Measurements from ENCODE around the gene MBNL2.

MBNL2 gene

DNA sequence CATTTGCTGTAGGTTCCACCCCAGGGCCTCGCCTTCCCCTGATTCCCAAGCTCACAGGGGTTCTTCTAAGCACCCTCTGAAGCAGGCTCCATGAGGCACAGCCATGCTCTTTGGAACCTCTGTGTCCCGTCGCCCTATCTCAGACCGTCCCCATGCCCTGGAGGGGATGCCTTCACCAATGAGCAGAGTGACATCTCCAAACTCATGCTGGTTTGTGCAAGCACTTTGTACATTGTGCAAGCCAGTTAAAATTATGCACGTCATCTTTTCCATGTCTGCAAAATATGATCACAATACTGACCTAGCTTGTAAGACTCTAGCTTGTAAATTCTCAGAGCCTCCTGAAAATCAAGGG, 165.3 kb downstream of the MBNL2 start:
- no peak for DNase-seq

GRCh38 chr13:97387890-97388289, 165.8 kb downstream of the MBNL2 start:
- no peak for DNase-seq

- no peak for DNase-seq
These were observed 166.2 kb downstream of the MBNL2 start for GRCh38 chr13:97388373-97388772.

GRCh38 chr13:97390941-97391600, 168.9 kb downstream of the MBNL2 start:
- DNase-seq: no peak

- DNase-seq: no peak
These were observed 169.9 kb downstream of the MBNL2 start for GRCh38 chr13:97392020-97392419.

DNA sequence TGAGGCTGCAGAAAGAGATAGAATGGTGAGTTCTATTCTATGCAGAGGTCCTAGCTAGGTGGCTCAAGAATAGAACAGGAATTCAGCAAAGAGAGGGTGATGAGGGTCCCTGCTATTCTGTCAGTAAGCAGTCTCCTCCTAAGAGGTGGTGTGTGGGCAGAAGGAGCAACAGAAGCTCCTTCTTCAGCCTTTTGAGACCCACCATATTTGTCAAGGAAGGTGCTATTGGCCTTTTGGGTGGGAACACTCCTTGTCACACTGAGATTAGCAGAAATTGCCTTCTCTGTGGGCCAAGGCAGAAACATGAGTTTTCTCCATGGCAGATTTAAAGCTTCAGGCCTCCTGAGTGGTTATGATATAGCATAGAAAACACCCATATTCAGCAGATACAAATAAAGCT, 172.4 kb downstream of the MBNL2 start:
- no peak for DNase-seq

GRCh38 chr13:97395447-97396136, 173.5 kb downstream of the MBNL2 start:
- DNase-seq: no peak

GRCh38 chr13:97397267-97397666, 175.1 kb downstream of the MBNL2 start:
- DNase-seq: no peak

DNA sequence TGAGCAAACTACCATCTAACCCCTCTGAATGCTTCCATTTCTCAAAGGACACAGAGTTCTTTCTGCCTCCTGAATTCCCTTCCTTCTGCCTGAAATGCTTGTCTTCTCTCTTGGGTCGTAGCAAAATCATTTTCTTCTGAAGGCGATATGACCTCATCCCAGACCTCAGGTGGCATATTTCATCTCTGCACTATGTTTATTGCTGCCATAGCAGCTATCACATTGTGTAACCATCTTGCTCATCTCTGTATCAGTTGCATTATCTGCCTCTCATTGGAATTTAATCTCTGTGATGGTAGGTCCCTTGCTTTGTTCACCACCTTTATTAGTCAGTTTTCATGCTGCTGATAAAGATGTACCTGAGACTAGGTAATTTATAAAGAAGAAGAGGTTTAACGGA, 179.3 kb downstream of the MBNL2 start:
- DNase-seq: no peak

- DNase-seq: no peak
These were observed 182.0 kb downstream of the MBNL2 start for GRCh38 chr13:97403893-97404750.

DNA sequence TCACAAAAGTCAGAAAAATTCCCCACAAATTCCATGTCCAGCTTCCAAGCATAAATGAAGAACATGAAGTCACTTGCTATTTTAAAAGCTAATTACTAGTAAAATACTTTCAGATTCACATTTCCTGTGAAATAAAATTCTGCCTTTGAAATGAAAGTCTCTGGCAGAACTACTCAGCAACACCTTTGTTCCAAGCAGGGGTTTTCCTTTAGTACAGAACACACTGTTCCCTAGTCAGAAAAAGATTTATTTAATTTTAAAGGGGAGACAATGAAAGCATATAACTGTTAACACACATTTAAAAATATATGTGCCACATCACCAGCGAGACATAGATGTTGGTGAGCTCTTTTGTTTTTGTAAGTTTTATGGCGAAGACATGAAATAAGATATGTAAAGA, 185.4 kb downstream of the MBNL2 start:
- DNase-seq: no peak

DNA sequence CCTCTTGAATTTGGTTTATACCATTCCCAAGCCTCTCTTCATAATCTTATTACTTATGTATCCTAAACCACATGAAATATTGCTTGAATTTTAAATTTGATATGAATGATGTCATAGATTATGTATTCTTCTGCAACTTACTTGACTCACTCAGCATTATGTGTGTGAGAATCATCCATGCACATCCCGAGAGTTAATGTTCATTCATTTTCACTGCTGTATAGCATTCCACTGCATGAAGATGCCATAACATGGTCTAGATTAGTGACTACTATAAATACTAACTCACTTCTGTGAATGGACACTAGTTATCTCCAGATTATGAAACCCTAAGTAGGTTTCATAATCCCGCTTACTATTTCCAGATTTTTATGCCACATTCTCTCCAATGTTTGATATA, 186.8 kb downstream of the MBNL2 start:
- DNase-seq: no peak

DNA sequence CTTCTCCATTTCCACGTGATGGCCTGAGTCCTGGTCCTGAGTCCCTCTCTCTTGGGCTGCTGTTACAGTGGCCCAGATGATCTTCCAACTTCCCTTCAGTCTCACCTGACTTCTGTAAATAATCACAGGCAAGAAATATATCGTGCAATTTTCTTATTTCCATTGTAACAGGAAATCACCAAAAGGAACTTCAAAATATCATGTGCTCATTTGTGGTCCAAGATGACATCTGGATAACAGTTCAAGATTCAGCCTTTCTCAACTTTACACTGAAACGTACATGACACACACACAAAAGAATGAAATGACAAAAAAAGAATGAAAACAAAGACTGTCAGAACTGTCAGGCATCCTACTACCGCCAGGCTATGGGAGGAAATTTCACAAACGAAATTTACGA, 189.9 kb downstream of the MBNL2 start:
- DNase-seq: no peak

- peak in 1 of 3 experiments; percentile 21 for DNase-seq
These were observed 191.6 kb downstream of the MBNL2 start for GRCh38 chr13:97413694-97414093.

DNA sequence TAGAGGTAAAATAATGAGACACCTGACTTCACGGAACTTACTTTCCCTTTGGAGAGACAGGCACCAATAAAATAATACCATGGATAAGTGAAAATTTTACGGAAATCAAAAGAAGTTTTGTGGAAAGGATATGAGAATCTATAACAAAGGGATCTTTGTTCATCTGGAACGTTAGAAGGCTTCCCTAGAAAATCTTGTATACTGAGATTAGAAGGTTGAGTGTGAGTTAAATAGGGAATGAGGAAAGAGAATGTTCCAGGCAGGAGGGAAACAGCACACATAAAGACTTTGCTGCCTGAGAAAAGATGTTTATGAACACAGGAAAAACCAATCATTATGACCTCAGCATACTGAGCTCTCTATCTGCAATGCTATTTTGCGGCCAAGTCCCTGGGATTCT, 192.3 kb downstream of the MBNL2 start:
- DNase-seq: no peak

- DNase-seq: no peak
These were observed 195.6 kb downstream of the MBNL2 start for GRCh38 chr13:97417698-97418097.

DNA sequence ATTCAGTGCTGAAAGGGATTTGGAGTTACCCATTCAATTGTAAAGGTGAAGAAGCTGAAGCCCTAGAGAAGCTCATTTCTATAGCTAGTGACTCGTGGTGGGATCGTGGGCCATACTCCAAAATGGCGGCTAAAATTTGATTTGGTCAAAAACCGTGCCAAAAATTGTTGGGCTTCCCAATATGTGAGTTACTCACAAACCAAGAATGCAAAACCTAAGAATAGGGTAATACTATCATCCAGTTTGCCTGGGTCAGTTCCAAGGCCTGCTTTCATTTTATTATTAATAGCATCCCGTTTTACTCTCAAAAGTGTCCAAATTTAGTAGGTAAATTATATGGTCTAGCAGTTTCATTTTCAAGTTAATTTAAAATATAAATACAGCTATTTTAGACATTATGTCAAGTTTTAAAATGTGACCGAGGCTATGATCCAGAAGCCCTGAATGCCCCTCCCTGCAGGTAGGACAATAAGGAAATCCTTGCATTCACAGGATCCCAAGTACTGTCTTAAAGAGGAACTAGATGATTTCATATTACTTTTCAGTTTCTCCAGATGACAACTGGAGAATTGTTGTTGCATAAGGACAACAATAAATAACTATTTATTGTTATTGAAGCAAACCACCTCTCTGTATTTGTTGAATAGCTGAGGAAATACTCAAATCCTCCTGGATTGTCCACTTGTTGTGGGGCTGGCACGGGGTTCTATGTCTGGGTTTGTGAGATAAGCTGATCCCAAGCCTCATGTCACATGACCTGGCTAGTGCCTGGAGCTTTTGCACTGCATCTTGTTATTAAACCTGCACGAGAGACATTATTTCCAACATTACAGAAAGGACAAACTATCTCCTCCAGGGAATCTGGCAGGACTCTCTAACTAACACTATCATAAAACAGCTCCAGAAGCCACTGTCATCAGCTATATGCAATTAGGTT, 200.3 kb downstream of the MBNL2 start:
- DNase-seq: no peak

DNA sequence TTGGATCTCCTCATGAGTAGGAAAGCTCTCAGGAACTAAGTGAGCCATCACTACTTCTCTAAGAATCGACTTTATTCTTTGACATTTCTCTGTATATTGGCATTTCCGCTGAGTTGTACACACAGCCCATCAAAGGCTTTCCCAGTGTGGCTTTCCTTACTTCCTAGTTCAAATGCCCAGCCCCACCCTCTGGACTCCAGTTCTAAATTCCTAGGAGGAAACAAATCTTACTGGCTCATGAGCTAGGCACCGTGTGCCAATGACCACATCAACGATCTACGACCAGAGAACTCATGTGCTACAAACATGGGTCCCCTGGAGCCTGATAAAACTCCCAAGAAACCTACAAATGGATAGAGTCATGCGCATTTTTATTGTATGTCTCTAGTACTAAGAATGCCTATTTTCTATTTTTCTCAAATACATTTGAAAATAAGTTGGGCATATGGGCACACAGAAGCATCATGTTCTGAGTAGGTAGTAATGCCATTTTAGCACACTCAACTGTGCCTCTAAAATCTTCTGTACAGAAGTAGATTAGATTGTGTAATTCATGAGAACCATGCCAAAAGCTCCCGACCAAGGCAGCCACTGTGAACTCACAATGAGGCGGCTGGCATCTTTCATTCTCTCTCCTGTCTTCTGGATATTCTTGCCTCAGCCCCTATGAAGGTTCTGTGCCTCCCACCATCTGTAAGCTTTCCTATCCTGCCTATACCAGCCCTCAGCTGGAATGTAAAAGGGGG, 201.3 kb downstream of the MBNL2 start:
- no peak for DNase-seq

DNA sequence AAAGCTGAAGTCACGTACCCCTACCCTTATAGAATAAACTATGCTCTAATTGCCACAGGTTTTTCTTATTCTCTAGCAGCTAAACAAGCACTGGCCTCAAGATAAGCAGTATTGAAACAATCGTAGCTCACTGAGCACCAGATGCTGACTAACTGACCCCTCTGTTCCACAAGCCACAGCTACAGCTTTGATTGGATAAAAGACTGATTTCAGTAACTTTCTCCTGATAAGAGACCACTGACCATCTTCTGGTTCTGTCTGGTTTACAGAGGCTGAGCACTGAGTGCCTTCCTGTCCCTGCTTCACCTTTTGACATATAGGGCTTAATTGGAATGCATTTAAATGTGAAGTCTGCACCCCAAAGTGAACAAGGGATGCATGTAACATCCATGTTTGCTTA, 203.5 kb downstream of the MBNL2 start:
- DNase-seq: no peak

- DNase-seq: no peak
These were observed 204.6 kb downstream of the MBNL2 start for GRCh38 chr13:97426695-97427094.

GRCh38 chr13:97429681-97430081, 207.5 kb downstream of the MBNL2 start:
- peak in 2 of 3 experiments; percentile 50 to 81 for DNase-seq

GRCh38 chr13:97430296-97430695, 208.2 kb downstream of the MBNL2 start:
- peak in 2 of 3 experiments; percentile 29 to 74 for DNase-seq

Data from NCI-H1417 (cell line).